ENCODE data around the gene TTC22. TPM values are rescaled to one million over a fixed set of nuclear protein-coding genes. Genes with fewer than 3 reads are reported as not detected.

The TTC22 gene
- total RNA-seq, 1 donor, result not detected

DNA sequence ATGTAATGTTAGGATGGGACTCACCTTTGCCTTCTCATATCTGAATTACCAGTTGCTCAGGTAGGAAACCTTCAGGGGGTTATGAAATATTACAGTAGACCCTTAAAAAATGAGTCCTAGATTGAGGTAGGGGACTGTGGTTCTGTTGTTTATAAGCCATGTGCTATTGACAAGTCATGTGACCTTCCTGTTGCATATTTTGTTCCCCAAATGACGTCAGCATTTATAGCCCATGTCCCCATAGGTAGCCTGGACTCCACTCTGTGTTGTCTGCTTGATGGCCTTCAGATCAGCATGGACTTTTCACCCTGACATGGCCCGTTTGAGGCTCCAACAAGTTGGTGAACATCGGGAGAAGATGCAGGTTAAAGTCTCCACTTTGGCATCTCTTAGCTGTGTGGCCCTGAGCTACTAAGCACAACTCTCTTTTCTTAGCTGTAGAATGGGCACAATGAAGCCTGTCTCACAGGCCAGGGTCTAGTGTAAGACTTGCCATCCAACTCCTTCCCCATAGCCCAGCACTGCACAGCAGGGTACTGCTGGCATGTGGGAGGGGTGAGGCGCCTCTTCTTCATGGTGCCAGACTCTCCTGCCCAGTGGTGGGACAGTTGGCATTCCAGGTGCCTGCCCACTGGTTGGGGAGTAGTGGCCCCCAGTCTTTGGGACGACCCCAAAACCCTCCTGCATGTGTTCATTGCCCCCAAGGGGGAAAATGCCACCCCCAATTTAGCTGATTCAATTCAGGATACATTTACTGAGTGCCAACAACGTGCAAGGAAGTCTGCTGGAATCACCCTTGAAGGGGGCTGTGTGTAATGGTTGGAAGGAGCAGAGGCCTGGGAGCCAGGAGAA lies 36.1 kb upstream of the TTC22 start:
- no peaks in the 10 kb centered on the region for H3K4me1 ChIP-seq (ENCODE audit: insufficient read depth, low read length)
- no peaks in the 10 kb centered on the region for H3K79me2 ChIP-seq (ENCODE audit: insufficient read depth, low read length)
- H3K27me3 ChIP-seq (ENCODE audit: insufficient read depth, low read length), result peaks cover 25% of the 10 kb centered on the region
- TF ChIP-seq CTCF (IDR thresholded peaks at IDR 0.05; ENCODE audit: extremely low read depth, low read depth, low read length), result no peak
- H3K4me3 ChIP-seq (ENCODE audit: insufficient read depth, low read length), result no peak overlapping the region
- H4K20me1 ChIP-seq (ENCODE audit: insufficient read depth, low read length), result no peaks in the 10 kb centered on the region
- no peaks in the 10 kb centered on the region for H3K36me3 ChIP-seq (ENCODE audit: insufficient read depth, low read length)
- H3K4me2 ChIP-seq (ENCODE audit: insufficient read depth, low read length), result no peak overlapping the region
- H3K9me3 ChIP-seq (ENCODE audit: low read depth, low read length), result no peaks in the 10 kb centered on the region
- no peak overlapping the region for H3K27ac ChIP-seq (ENCODE audit: low read depth, low read length)
- no peak for DNase-seq (ENCODE audit: insufficient read length, low spot score, missing footprints)
- H2AFZ ChIP-seq (ENCODE audit: low read length), result no peak overlapping the region

- H3K4me1 ChIP-seq (ENCODE audit: insufficient read depth, low read length), result no peaks in the 10 kb centered on the region
- no peak overlapping the region for H2AFZ ChIP-seq (ENCODE audit: low read length)
- no peaks in the 10 kb centered on the region for H3K9me3 ChIP-seq (ENCODE audit: low read depth, low read length)
- H3K4me2 ChIP-seq (ENCODE audit: insufficient read depth, low read length), result no peak overlapping the region
- H4K20me1 ChIP-seq (ENCODE audit: insufficient read depth, low read length), result no peaks in the 10 kb centered on the region
- peaks cover 29% of the 10 kb centered on the region for H3K27me3 ChIP-seq (ENCODE audit: insufficient read depth, low read length)
- no peaks in the 10 kb centered on the region for H3K79me2 ChIP-seq (ENCODE audit: insufficient read depth, low read length)
- TF ChIP-seq CTCF (IDR thresholded peaks at IDR 0.05; ENCODE audit: extremely low read depth, low read depth, low read length), result no peak
- no peaks in the 10 kb centered on the region for H3K36me3 ChIP-seq (ENCODE audit: insufficient read depth, low read length)
- H3K27ac ChIP-seq (ENCODE audit: low read depth, low read length), result no peak overlapping the region
- no peak for DNase-seq (ENCODE audit: insufficient read length, low spot score, missing footprints)
- no peak overlapping the region for H3K4me3 ChIP-seq (ENCODE audit: insufficient read depth, low read length)
Observed at GRCh38 chr1:54836594-54836993, 35.5 kb upstream of the TTC22 start.

GRCh38 chr1:54835970-54836369 lies 34.8 kb upstream of the TTC22 start:
- no peak for DNase-seq (ENCODE audit: insufficient read length, low spot score, missing footprints)
- no peaks in the 10 kb centered on the region for H3K36me3 ChIP-seq (ENCODE audit: insufficient read depth, low read length)
- H3K4me2 ChIP-seq (ENCODE audit: insufficient read depth, low read length), result no peak overlapping the region
- H4K20me1 ChIP-seq (ENCODE audit: insufficient read depth, low read length), result no peaks in the 10 kb centered on the region
- H3K9me3 ChIP-seq (ENCODE audit: low read depth, low read length), result peaks cover 2% of the 10 kb centered on the region
- no peaks in the 10 kb centered on the region for H3K4me1 ChIP-seq (ENCODE audit: insufficient read depth, low read length)
- no peak overlapping the region for H3K27ac ChIP-seq (ENCODE audit: low read depth, low read length)
- H2AFZ ChIP-seq (ENCODE audit: low read length), result no peak overlapping the region
- H3K4me3 ChIP-seq (ENCODE audit: insufficient read depth, low read length), result no peak overlapping the region
- peaks cover 29% of the 10 kb centered on the region for H3K27me3 ChIP-seq (ENCODE audit: insufficient read depth, low read length)
- TF ChIP-seq CTCF (IDR thresholded peaks at IDR 0.05; ENCODE audit: extremely low read depth, low read depth, low read length), result no peak
- no peaks in the 10 kb centered on the region for H3K79me2 ChIP-seq (ENCODE audit: insufficient read depth, low read length)

DNA sequence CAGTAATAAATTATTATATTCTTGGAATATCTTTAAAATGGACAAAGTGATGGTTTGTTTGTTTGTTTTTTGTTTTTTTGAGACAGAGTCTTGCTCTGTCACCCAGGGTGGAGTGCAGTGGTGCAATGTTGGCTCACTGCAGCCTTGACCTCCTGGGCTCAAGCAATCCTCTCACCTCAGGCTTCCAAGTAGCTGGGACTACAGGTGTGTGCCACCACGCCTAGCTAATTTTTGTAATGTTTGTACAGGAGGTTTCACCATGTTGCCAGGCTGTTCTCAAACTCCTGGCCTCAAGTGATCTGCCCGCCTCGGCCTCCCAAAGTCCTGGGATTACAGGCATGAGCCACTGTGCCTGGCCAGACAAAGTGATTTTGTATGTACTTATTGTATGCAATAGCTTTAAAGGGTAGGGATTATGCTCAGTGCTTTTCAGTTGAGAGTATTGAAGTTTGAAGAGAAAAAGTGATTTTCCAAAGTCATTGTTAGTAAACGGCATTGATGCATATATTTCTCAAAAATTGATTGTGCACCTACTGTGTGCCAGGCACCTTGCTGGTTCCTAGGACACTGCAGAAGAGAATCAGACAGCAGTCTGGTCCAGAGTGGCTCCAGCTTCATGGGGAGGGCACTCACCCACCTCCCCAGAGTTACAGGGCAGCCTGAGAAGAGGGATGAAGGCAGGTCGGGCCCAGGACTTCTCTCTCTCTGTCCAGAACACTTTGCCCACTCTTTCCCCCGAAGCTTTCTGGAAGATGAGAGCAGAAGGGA lies 34.2 kb upstream of the TTC22 start:
- TF ChIP-seq CTCF (IDR thresholded peaks at IDR 0.05; ENCODE audit: extremely low read depth, low read depth, low read length), result no peak
- H3K27ac ChIP-seq (ENCODE audit: low read depth, low read length), result no peak overlapping the region

More for the DNA sequence above, 34.2 kb upstream of the TTC22 start:
- no peak overlapping the region for H3K4me3 ChIP-seq (ENCODE audit: insufficient read depth, low read length)
- DNase-seq (ENCODE audit: insufficient read length, low spot score, missing footprints), result peak; percentile 48
- H3K4me2 ChIP-seq (ENCODE audit: insufficient read depth, low read length), result no peak overlapping the region
- no peaks in the 10 kb centered on the region for H4K20me1 ChIP-seq (ENCODE audit: insufficient read depth, low read length)
- peaks cover 30% of the 10 kb centered on the region for H3K27me3 ChIP-seq (ENCODE audit: insufficient read depth, low read length)
- peaks cover 6% of the 10 kb centered on the region for H3K9me3 ChIP-seq (ENCODE audit: low read depth, low read length)
- no peak overlapping the region for H2AFZ ChIP-seq (ENCODE audit: low read length)
- H3K4me1 ChIP-seq (ENCODE audit: insufficient read depth, low read length), result no peaks in the 10 kb centered on the region
- no peaks in the 10 kb centered on the region for H3K79me2 ChIP-seq (ENCODE audit: insufficient read depth, low read length)
- H3K36me3 ChIP-seq (ENCODE audit: insufficient read depth, low read length), result no peaks in the 10 kb centered on the region
